GM18858 (cell line): ENCODE results near the gene OR7D2.
"Not testable (repeated sequence)": the region's sequence is repeated elsewhere in the genome, so short reads cannot be mapped to it uniquely, and the experiment has no call there.

ENCODE experiments used
- ATAC-seq: cut with Tn5 transposase; IDR thresholded peaks from one replicate; pipeline ENCODE4 v1.9.1; 2021; ENCODE audit not compliant: unreplicated experiment

Gene OR7D2

GRCh38 chr19:9198044-9198443 is 19.3 kb downstream of the OR7D2 start:
- ATAC-seq = not testable (repeated sequence)

DNA sequence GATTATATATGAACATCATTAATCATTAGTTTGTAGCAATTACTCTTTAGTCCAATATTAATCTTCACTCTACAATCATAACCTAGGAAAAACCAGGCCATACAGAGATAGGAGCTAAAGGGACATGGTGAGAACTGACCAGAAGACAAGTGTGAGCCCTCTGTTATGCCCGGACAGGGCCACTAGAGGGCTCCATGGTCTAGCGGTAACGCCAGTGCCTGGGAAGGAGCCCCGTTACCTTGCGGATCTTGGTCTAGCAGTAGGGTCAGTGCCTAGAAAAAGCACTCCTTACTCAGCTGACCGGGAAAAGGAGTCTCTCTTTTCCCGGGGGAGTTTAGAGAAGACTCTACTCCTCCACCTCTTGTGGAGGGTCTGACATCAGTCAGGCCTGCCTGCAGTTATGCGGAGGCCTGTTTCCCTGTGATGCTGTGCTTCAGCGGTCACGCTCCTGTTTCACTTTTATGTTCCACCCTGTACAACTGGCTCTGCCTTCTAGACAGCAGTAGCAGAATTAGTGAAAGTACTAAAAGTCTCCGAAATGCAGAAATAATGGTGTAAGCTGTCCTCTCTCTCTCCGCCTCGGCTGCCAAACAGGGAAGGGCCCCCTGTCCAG is 26.8 kb downstream of the OR7D2 start:
- no peak for ATAC-seq

- no peak for ATAC-seq
Observed at GRCh38 chr19:9219489-9219888, 40.7 kb downstream of the OR7D2 start, which contains the start of gene OR7D4. Gene OR7D4 (minus strand): TSS chr19:9219589. CDS start chr19:9214837, 4,752 bp downstream.
